Astrocyte (in vitro differentiated cells and primary cell): Measurements from ENCODE around the gene NPPB. TPM values are rescaled to one million over a fixed set of nuclear protein-coding genes. Genes with fewer than 3 reads are reported as not detected.

Experiments
- DNase-seq: peaks from one replicate; pipeline ENCODE4 v3.0.0-alpha.2; 2010; ENCODE audit warnings: low read depth
- FAIRE-seq: peaks from 2 replicates; lab custom pipeline; 2011; peaks lifted over from hg19 to GRCh38; lab: Jason Lieb, UNC
- H2AFZ ChIP-seq: 2 replicates; pipeline ENCODE4 v1.6.0; 2012; ENCODE audit warnings: low read depth, low read length, inconsistent platforms
- H3K27ac ChIP-seq: 2 replicates; pipeline ENCODE4 v1.5.1; 2011; ENCODE audit warnings: low read depth, low read length, inconsistent platforms
- H3K27me3 ChIP-seq: 2 replicates; pipeline ENCODE4 v1.6.0; 2011; ENCODE audit warnings: low read length, inconsistent platforms; ENCODE audit not compliant: insufficient read depth
- H3K36me3 ChIP-seq: 2 replicates; pipeline ENCODE4 v1.5.1; 2011; ENCODE audit warnings: low read length, inconsistent platforms; ENCODE audit not compliant: insufficient read depth
- H3K4me1 ChIP-seq: 2 replicates; pipeline ENCODE4 v1.5.1; 2011; ENCODE audit warnings: low read length, inconsistent platforms; ENCODE audit not compliant: insufficient read depth
- H3K4me2 ChIP-seq: 2 replicates; pipeline ENCODE4 v1.6.0; 2012; ENCODE audit warnings: low read length, inconsistent platforms
- H3K4me3 ChIP-seq: 2 replicates; pipeline ENCODE4 v1.5.1; 2011; ENCODE audit warnings: low read depth, mild to moderate bottlenecking, low read length, inconsistent platforms; ENCODE audit not compliant: insufficient read depth
- H3K79me2 ChIP-seq: 2 replicates; pipeline ENCODE4 v1.6.0; 2012; ENCODE audit warnings: mild to moderate bottlenecking, low read length, inconsistent platforms; ENCODE audit not compliant: insufficient read depth
- H3K9ac ChIP-seq: 2 replicates; pipeline ENCODE4 v1.6.0; 2012; ENCODE audit warnings: mild to moderate bottlenecking, low read length, inconsistent platforms
- H3K9me3 ChIP-seq: 2 replicates; pipeline ENCODE4 v1.5.1; 2012; ENCODE audit warnings: low read depth, mild to moderate bottlenecking, low read length, inconsistent platforms; ENCODE audit not compliant: insufficient read depth
- H4K20me1 ChIP-seq: 2 replicates; pipeline ENCODE4 v1.6.0; 2012; ENCODE audit warnings: low read length, inconsistent platforms; ENCODE audit not compliant: insufficient read depth
- H3K27ac Mint-ChIP-seq: one replicate; pipeline ENCODE4 v1.8.0; 2021; ENCODE audit warnings: mild to moderate bottlenecking, mixed read lengths; ENCODE audit not compliant: unreplicated experiment
- H3K27me3 Mint-ChIP-seq: one replicate; pipeline ENCODE4 v1.8.0; 2021; ENCODE audit warnings: low read depth, mixed read lengths; ENCODE audit not compliant: unreplicated experiment
- H3K36me3 Mint-ChIP-seq: one replicate; pipeline ENCODE4 v1.8.0; 2021; ENCODE audit warnings: low read depth, mixed read lengths; ENCODE audit not compliant: unreplicated experiment
- H3K4me1 Mint-ChIP-seq: one replicate; pipeline ENCODE4 v1.8.0; 2021; ENCODE audit warnings: low read depth, mixed read lengths; ENCODE audit not compliant: unreplicated experiment
- H3K4me3 Mint-ChIP-seq: one replicate; pipeline ENCODE4 v1.8.0; 2021; ENCODE audit warnings: mild to moderate bottlenecking, moderate library complexity, mixed read lengths; ENCODE audit not compliant: unreplicated experiment
- H3K9me3 Mint-ChIP-seq: one replicate; pipeline ENCODE4 v1.8.0; 2021; ENCODE audit warnings: mild to moderate bottlenecking, mixed read lengths; ENCODE audit not compliant: unreplicated experiment
- EZH2 ChIP-seq: IDR thresholded peaks from 2 replicates; pipeline ENCODE4 v1.6.1; 2012; ENCODE audit warnings: mild to moderate bottlenecking, low read length, inconsistent platforms; ENCODE audit not compliant: insufficient read depth
- total RNA-seq: library from RNA; stranded (reverse); gene quantifications from 2 replicates; pipeline ENCODE4 v1.2.1, GENCODE V29; 2021
- TF ChIP-seq, protein P1 (sequence below): IDR thresholded peaks from 2 replicates; pipeline ENCODE4 v1.5.1; 2011; ENCODE audit warnings: low read depth, mild to moderate bottlenecking, inconsistent platforms, low read length, moderate library complexity; ENCODE audit not compliant: insufficient read depth

NPPB gene
- total RNA-seq, 1 donor from 2014 or later, result 449 TPM

DNA sequence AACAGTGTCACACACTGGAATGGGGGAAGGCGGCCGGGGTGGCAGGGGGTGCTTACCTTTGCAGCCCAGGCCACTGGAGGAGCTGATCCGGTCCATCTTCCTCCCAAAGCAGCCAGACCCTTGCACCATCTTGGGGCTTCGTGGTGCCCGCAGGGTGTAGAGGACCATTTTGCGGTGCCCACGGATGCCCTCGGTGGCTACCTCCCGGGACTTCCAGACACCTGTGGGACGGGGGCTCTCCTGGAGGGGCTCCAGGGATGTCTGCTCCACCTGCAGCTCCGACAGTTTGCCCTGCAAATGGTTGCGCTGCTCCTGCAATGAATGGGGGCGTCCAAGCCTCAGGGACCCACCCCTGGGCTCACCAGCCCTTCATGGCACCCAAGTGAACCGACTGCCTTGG lies 587 bp downstream of the NPPB start:
- peaks cover 35% of the 10 kb centered on the region for H3K27me3 ChIP-seq
- H3K4me3 ChIP-seq, result no peak overlapping the region
- peaks cover 23% of the 10 kb centered on the region for H3K27me3 Mint-ChIP-seq

GRCh38 chr1:11857164-11857851 lies 1.4 kb downstream of the NPPB start:
- H3K79me2 ChIP-seq, result no peaks in the 10 kb centered on the region
- no peaks in the 10 kb centered on the region for H3K36me3 Mint-ChIP-seq
- H3K27ac ChIP-seq, result no peak overlapping the region
- no peak overlapping the region for H2AFZ ChIP-seq
- peaks cover 32% of the 10 kb centered on the region for H3K27me3 ChIP-seq
- FAIRE-seq, result no peak
- H3K4me1 ChIP-seq, result peaks cover 12% of the 10 kb centered on the region
- no peak for DNase-seq
- TF ChIP-seq EZH2, result no peak
- no peaks in the 10 kb centered on the region for H3K36me3 ChIP-seq
- H3K27me3 Mint-ChIP-seq, result peaks cover 26% of the 10 kb centered on the region
- H3K4me1 Mint-ChIP-seq, result peaks cover 29% of the 10 kb centered on the region
- H4K20me1 ChIP-seq, result no peaks in the 10 kb centered on the region
- H3K9me3 ChIP-seq, result no peaks in the 10 kb centered on the region
- peak overlapping the region; percentile 18 for H3K27ac Mint-ChIP-seq
- H3K9ac ChIP-seq, result no peak overlapping the region
- H3K4me2 ChIP-seq, result no peak overlapping the region
- peaks cover 3% of the 10 kb centered on the region for H3K9me3 Mint-ChIP-seq
- H3K4me3 Mint-ChIP-seq, result peak overlapping the region; percentile 72
- no peak overlapping the region for H3K4me3 ChIP-seq

More for the DNA sequence above, 587 bp downstream of the NPPB start:
- Histone ChIP-seq H4K20me1 (no peaks in the 10 kb centered on the region), H3K79me2 (no peaks in the 10 kb centered on the region), H3K4me1 (peaks cover 12% of the 10 kb centered on the region), H3K36me3 (no peaks in the 10 kb centered on the region), H3K9ac (no peak overlapping the region), H2AFZ (no peak overlapping the region), H3K4me2 (no peak overlapping the region), H3K9me3 (no peaks in the 10 kb centered on the region), H3K27ac (no peak overlapping the region)
- TF ChIP-seq, protein P1, sequence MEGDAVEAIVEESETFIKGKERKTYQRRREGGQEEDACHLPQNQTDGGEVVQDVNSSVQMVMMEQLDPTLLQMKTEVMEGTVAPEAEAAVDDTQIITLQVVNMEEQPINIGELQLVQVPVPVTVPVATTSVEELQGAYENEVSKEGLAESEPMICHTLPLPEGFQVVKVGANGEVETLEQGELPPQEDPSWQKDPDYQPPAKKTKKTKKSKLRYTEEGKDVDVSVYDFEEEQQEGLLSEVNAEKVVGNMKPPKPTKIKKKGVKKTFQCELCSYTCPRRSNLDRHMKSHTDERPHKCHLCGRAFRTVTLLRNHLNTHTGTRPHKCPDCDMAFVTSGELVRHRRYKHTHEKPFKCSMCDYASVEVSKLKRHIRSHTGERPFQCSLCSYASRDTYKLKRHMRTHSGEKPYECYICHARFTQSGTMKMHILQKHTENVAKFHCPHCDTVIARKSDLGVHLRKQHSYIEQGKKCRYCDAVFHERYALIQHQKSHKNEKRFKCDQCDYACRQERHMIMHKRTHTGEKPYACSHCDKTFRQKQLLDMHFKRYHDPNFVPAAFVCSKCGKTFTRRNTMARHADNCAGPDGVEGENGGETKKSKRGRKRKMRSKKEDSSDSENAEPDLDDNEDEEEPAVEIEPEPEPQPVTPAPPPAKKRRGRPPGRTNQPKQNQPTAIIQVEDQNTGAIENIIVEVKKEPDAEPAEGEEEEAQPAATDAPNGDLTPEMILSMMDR, result no peak
- no peak for TF ChIP-seq EZH2
- H3K4me1 Mint-ChIP-seq, result peaks cover 32% of the 10 kb centered on the region
- FAIRE-seq, result no peak
- DNase-seq, result no peak
- peaks cover 3% of the 10 kb centered on the region for H3K9me3 Mint-ChIP-seq
- no peaks in the 10 kb centered on the region for H3K36me3 Mint-ChIP-seq
- H3K4me3 Mint-ChIP-seq, result peak overlapping the region; percentile 81
- H3K27ac Mint-ChIP-seq, result no peak overlapping the region

- no peaks in the 10 kb centered on the region for H3K79me2 ChIP-seq
- no peaks in the 10 kb centered on the region for H3K36me3 ChIP-seq
- H3K9me3 ChIP-seq, result no peaks in the 10 kb centered on the region
- no peak overlapping the region for H2AFZ ChIP-seq
- peaks cover 26% of the 10 kb centered on the region for H3K27me3 ChIP-seq
- H3K4me2 ChIP-seq, result no peak overlapping the region
- H3K9me3 Mint-ChIP-seq, result peaks cover 2% of the 10 kb centered on the region
- H4K20me1 ChIP-seq, result no peaks in the 10 kb centered on the region
- H3K4me1 Mint-ChIP-seq, result peaks cover 26% of the 10 kb centered on the region
- no peak overlapping the region for H3K4me3 ChIP-seq
- H3K27ac Mint-ChIP-seq, result peak overlapping the region; percentile 53
- peaks cover 12% of the 10 kb centered on the region for H3K4me1 ChIP-seq
- FAIRE-seq (no peak), DNase-seq (no peak)
- no peak overlapping the region for H3K4me3 Mint-ChIP-seq
- H3K36me3 Mint-ChIP-seq, result no peaks in the 10 kb centered on the region
- peaks cover 22% of the 10 kb centered on the region for H3K27me3 Mint-ChIP-seq
- H3K9ac ChIP-seq, result no peak overlapping the region
- TF ChIP-seq EZH2, result no peak
- TF ChIP-seq, protein P1, result no peak
- no peak overlapping the region for H3K27ac ChIP-seq
These were observed 2.0 kb downstream of the NPPB start for GRCh38 chr1:11856698-11857097.
